Stimulated activated CD8-positive, alpha-beta memory T cell treated with anti-CD3 and anti-CD28 coated beads, Interleukin-7, amount 100 ng/mL, for 1 hour (primary cell): ENCODE results near the gene HOXA7.

Experiments used
- DNase-seq, 2 donors: peaks; one replicate each; pipeline ENCODE4 v3.0.0-alpha.2; 2020; ENCODE audit warnings: low read depth in 2 of 2

The HOXA7 gene

GRCh38 chr7:27193335-27194001 lies 37.0 kb upstream of the HOXA7 start:
- DNase-seq = no peak

DNA sequence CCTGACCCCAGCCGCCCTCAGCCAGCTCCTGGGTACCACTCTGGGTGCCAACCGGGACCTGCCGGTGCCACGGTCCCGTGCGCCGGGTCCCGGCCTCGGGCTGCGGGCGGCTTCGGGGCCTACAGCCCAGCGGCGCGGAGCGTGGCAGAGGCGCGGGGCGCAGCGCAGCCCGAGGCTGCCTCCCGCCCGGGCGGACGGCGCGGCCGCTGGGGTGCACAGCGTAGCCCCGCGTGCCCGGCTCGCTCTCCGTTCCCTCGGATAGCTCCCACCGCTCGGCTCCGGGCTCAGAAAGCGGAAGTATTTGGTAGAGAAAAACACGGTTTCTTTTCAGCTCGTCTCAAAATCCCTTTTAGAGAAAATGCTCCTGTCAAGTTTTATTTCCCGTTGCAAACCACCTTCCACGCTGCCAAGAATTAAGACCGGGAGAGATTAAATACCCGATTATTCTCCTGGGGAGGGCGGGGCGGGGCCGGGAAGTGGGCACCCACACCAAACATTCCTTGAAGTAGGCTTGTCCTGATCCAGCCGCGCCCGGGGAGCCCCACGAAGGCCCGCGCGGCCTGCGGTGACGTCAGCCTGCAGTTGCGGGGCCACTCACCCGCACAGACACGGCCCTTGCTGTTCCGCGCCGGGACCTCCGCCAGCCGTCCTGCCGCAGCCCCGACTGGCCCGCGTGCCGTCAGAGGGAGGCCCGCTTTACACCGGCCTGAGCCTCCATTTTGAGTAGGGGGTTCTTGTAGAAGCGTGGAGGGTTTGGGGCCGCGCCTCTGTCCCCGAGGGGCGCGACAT lies 36.3 kb upstream of the HOXA7 start:
- DNase-seq = no peak

DNA sequence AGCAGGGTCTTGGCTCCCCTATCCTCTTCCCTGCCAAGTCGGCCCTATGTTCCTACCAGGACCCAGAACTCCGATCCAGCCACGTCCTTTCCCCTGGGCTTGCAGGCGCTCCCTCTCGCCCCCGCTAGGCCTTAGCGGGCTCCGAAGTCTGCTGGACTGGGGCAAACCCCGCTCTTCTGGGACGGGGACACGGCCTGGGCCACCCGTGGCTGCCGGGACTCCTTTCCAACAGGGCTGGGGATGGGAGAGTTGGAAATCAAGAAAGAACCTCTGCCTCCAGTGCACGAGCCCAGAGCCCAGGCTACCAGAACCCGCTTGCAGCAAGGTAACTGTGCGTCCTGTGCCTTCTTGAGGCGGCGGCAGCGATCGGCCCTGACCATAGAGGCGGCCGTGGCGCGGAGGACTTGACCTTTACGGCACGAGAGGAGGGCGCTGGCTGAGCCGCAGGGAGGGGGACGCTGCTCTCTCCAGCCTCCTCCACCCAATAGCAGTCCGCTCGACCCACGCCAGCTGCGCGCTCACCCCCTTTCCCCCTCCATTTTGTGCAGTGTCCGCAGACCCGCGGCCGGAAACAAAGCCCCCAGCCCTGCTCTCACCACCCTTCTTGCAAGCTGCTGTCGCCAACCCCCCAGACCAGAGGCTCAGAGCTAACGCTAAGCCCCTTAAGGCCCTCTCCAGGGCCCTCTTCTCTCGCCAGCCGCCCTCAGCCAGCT lies 35.5 kb upstream of the HOXA7 start:
- no peak for DNase-seq

DNA sequence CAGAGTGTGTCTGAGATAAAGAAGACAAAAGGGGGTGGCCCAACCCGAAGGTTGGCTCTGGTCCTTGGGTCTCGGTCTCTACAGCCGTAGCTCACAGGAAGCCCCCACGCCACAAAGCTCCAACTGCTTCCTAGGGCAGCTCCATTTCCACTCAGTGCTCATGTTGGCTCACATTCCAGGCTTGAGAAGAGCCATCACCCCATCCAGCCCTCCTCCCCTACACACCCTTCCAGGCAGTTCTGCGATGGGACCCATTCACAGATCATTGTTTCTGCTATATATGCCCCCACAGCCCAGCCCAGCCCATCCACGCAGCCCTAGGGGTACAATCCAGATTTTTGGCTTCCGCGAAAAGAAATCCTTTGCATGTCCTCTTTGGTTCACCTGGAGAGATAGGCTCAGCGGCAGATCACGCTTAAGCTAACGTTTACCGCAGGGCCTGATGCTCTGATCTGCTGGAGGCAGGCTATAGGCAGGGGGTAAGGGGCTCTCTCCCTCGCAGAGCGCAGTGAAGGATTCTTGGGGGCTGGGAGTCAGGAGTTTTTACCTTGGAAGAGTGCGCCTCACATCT lies 34.8 kb upstream of the HOXA7 start:
- no peak for DNase-seq

- DNase-seq = no peak
These were observed 33.7 kb upstream of the HOXA7 start for GRCh38 chr7:27189997-27190748.

- no peak for DNase-seq
These were observed 33.0 kb upstream of the HOXA7 start for GRCh38 chr7:27189295-27189996.

- DNase-seq = no peak
These were observed 32.2 kb upstream of the HOXA7 start for GRCh38 chr7:27188386-27189294.

DNA sequence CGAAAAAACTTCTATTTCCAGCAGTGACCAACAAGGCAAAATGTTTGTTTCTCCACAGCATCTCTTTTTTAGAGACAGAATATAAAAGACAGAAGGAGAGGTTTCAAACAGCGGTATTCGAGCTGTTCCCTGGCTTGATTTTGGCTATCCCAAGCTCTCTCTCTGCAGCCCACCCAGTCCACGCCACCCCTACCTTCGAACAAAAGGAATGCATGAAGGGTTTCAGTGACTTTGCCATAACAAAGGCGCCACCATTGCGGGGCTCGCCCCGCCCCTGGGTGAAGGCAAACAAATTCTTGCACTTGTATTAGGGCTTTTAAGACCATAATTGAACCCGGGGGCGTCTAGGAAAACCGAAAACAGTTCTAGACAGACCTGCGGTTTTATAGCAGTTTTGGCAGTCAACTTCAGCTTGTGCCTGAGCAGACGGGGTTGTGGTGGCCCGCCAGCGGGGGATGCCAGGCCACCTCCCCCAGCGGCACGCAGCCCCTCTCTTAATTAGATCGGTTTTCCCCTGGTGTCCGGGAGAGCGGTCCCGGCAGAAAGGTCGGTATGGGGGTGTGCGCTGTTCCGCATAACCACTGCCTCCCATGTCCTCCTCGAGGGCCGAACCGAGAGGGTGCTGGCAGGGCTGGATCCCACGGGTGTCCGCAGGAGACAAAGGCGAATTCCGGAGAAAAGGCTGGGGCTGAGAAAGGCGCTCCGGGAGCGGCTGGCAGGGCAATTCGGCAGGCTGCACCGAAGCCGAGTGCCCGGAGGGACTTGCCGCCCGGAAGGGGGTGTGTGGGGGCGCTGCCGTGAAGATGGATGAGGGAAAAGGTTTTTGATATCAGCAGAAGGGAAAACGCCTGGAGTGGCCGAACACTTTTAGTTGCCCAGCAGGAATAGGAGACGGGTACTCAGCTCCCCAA lies 31.3 kb upstream of the HOXA7 start:
- DNase-seq = no peak

GRCh38 chr7:27186668-27187474 lies 30.4 kb upstream of the HOXA7 start:
- DNase-seq = no peak

GRCh38 chr7:27185854-27186667 lies 29.6 kb upstream of the HOXA7 start:
- no peak for DNase-seq

- DNase-seq = no peak
These were observed 28.8 kb upstream of the HOXA7 start, which contains the start of gene HOXA11 for GRCh38 chr7:27185013-27185853. TSS of gene HOXA11 (minus strand) at chr7:27185232. CDS start at chr7:27185144, 88 bp downstream.

DNA sequence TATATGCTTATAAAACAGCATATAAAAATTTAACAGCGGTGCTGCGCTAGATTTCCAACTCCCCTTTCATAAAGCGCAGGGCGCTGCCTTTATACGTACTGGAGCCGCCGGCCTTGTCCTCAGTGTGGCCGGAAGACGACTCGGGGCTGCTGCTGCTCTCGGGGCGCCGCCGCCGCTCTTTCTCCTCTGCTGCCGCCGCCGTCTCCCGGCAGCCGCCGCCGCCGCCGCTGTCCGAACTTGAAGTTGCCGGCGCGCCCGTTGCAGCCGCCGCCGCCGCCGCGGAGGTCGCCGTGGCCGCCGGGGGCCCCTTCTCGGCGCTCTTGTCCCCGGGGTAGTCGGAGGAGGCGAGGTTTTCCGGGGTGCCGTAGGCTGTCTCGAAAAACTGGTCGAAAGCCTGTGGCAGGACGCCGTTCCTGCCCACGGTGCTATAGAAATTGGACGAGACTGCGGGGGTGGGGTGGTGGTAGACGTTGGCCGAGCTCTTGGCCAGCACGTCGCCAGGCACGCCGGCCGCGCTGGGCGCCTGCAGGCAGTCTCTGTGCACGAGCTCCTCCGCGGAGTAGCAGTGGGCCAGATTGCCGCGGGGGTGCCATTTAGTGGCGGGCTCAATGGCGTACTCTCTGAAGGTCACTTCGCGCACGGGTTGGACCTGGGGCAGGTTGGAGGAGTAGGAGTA lies 28.0 kb upstream of the HOXA7 start:
- no peak for DNase-seq

DNA sequence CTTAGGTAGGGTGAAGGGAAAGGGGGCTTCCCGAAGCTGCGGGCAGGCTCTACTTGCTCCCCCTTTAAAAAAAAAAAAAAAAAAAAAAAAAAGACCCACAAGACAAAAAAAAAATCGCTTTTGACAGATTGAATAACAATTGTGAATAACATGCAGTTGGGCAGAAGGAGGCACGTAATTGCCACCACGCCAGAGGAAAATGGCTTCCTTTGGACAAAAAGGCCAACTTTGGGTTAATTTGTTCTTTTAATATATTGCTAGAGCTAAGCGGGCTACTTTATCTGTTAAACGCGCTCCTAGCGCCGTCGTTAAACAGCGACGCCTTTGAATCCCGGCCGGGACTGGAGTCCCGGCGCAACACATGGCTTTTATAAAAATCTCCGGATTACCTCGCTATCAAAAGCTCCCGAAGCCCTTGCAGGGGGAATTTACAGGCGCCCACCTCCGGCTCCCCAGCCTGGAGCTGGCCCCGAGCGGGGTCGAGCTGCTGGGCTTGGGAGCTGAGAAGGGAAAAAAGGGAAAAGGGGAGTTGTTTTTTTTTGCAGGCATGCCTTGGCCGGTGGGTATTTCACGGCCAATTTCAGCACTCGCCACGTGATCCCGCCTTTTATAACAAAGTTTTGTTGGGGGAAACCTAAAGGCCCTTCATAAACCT lies 27.3 kb upstream of the HOXA7 start:
- DNase-seq = no peak

DNA sequence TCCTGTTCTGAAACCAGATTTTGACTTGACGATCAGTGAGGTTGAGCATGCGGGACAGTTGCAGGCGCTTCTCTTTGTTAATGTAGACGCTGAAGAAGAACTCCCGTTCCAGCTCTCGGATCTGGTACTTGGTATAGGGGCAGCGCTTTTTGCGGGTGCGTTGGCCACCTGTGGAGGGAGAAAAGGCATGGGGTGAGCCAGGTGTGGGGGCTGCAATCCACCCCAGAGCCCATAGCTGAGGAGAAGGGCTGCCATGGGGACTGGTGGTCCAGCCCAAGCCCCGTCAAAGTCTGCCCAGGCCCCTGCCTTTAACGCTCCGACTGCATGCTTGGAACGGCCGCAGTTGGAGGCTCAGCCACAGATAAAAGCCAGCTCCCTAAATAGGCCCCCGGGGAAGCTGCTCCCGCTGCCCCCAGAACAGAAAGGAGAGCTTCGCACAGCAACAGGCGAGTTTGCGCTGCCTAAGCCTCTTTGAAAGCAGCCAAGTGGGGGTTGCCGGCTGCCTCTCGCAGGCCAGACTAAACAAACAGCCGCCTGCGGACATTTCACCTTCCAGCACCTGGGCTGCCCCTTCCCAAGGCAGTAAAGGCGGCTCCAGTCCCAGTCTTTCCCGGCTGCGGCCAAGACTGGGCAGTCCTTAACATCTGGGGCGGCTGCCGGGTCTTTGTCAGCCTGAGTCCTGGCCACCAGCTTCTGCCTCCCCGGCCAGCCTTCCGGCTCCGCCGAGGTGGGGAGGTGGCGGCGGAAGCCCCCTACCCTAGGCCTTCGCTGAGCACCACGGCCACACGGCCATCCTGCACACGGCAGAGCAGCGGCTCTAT lies 26.6 kb upstream of the HOXA7 start:
- DNase-seq = no peak
